Natural killer cell (primary cell): ENCODE data around the gene UGT1A3. TPM values are rescaled to one million over a fixed set of nuclear protein-coding genes. Genes with fewer than 3 reads are reported as not detected.

Source experiments
- ATAC-seq, 3 donors: fragments of 150-1000 bp in 2 of 3; fragments of 200-7000 bp in 1 of 3; cut with Tn5 transposase; 1 replicate in 1 of 3; 2 replicates in 2 of 3; pipeline ENCODE4 v1.10.0; 2021; ENCODE audit warnings: mild to moderate bottlenecking in 2 of 3, moderate library complexity in 2 of 3
- DNase-seq, 2 donors: peaks; one replicate each; pipeline versions ENCODE4 v3.0.0 to v3.0.0-alpha.2; 2013 to 2021; ENCODE audit warnings: mixed read lengths in 1 of 2
- H3K27ac ChIP-seq: one replicate; pipeline ENCODE4 v1.5.1; 2013; ENCODE audit warnings: mild to moderate bottlenecking, low read length
- H3K27me3 ChIP-seq: one replicate; pipeline ENCODE4 v1.6.1; 2013; ENCODE audit warnings: low read length; ENCODE audit not compliant: control insufficient read depth, insufficient read depth
- H3K36me3 ChIP-seq: one replicate; pipeline ENCODE4 v1.6.1; 2013; ENCODE audit warnings: low read length; ENCODE audit not compliant: control insufficient read depth, insufficient read depth
- H3K4me1 ChIP-seq: one replicate; pipeline ENCODE4 v1.6.1; 2013; ENCODE audit warnings: low read length; ENCODE audit not compliant: control insufficient read depth, insufficient read depth
- H3K4me3 ChIP-seq: one replicate; pipeline ENCODE4 v1.5.1; 2013; ENCODE audit warnings: low read length
- H3K9me3 ChIP-seq: one replicate; pipeline ENCODE4 v1.6.1; 2013; ENCODE audit warnings: low read length; ENCODE audit not compliant: control insufficient read depth, insufficient read depth
- H3K27ac Mint-ChIP-seq, 2 donors: one replicate each; pipeline ENCODE4 v1.8.0; 2022; ENCODE audit warnings: mild to moderate bottlenecking in 2 of 2, mixed read lengths in 2 of 2, moderate library complexity in 1 of 2
- H3K27me3 Mint-ChIP-seq, 2 donors: one replicate each; pipeline ENCODE4 v1.8.0; 2022; ENCODE audit warnings: low read depth in 2 of 2, mixed read lengths in 2 of 2
- H3K36me3 Mint-ChIP-seq: one replicate; pipeline ENCODE4 v1.8.0; 2022; ENCODE audit warnings: mixed read lengths
- H3K4me1 Mint-ChIP-seq, 2 donors: one replicate each; pipeline ENCODE4 v1.8.0; 2022; ENCODE audit warnings: mixed read lengths in 2 of 2
- H3K4me3 Mint-ChIP-seq: one replicate; pipeline ENCODE4 v1.8.0; 2022; ENCODE audit warnings: mild to moderate bottlenecking, moderate library complexity, mixed read lengths
- H3K9me3 Mint-ChIP-seq, 2 donors: one replicate each; pipeline ENCODE4 v1.8.0; 2022; ENCODE audit warnings: mixed read lengths in 2 of 2
- WGBS: methylation state at CpG from one replicate; pipeline ENCODE4 v1.1.7; 2013; ENCODE audit warnings: missing lambda C conversion rate; ENCODE audit not compliant: insufficient coverage; 5-methylcytosine and 5-hydroxymethylcytosine counted together
- intact Hi-C: fragments of 100-400 bp; cut with micrococcal nuclease; formaldehyde crosslinking; loops from one replicate; pipeline ENCODE4 v1.14.2; 2022
- total RNA-seq, 4 donors: library from RNA; stranded (reverse); fragments of 120-200 nt in 1 of 4; gene quantifications; one replicate each; pipeline versions ENCODE4 v1.2.3 to v1.2.4, GENCODE V29; 2013 to 2022
- TF ChIP-seq, protein P1 (sequence below): fragments of 200-600 bp; IDR thresholded peaks from one replicate; pipeline ENCODE4 v1.8.0; 2022; ENCODE audit warnings: antibody characterized with exemption

UGT1A3 gene
- total RNA-seq, 3 donors from 2014 or later (not counting 1 experiment from before 2014, with no cell fraction given): not detected

DNA sequence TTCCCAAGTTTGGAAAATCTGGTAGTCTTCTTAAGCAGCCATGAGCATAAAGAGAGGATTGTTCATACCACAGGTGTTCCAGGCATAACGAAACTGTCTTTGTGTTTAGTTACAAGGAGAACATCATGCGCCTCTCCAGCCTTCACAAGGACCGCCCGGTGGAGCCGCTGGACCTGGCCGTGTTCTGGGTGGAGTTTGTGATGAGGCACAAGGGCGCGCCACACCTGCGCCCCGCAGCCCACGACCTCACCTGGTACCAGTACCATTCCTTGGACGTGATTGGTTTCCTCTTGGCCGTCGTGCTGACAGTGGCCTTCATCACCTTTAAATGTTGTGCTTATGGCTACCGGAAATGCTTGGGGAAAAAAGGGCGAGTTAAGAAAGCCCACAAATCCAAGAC, 43.3 kb downstream of the UGT1A3 start:
- Mint-ChIP-seq H3K27me3 (peaks cover 22 to 55% of the 10 kb centered on the region in 2 donors), H3K36me3 (no peaks in the 10 kb centered on the region), H3K27ac (no peak overlapping the region), H3K9me3 (peaks cover 0 to 3% of the 10 kb centered on the region in 2 donors), H3K4me1 (no peaks in the 10 kb centered on the region), H3K4me3 (no peak overlapping the region)
- H3K36me3 ChIP-seq: no peaks in the 10 kb centered on the region
- H3K27me3 ChIP-seq: peaks cover 4% of the 10 kb centered on the region
- intact Hi-C loops: no loop called here
- no peak overlapping the region for H3K27ac ChIP-seq
- 91% methylated on average over 16 of the region's 16 CpGs for WGBS
- TF ChIP-seq, protein P1, sequence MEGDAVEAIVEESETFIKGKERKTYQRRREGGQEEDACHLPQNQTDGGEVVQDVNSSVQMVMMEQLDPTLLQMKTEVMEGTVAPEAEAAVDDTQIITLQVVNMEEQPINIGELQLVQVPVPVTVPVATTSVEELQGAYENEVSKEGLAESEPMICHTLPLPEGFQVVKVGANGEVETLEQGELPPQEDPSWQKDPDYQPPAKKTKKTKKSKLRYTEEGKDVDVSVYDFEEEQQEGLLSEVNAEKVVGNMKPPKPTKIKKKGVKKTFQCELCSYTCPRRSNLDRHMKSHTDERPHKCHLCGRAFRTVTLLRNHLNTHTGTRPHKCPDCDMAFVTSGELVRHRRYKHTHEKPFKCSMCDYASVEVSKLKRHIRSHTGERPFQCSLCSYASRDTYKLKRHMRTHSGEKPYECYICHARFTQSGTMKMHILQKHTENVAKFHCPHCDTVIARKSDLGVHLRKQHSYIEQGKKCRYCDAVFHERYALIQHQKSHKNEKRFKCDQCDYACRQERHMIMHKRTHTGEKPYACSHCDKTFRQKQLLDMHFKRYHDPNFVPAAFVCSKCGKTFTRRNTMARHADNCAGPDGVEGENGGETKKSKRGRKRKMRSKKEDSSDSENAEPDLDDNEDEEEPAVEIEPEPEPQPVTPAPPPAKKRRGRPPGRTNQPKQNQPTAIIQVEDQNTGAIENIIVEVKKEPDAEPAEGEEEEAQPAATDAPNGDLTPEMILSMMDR: no peak
- no peak for ATAC-seq
- H3K9me3 ChIP-seq: peaks cover 3% of the 10 kb centered on the region
- H3K4me1 ChIP-seq: no peaks in the 10 kb centered on the region
- DNase-seq: no peak
- H3K4me3 ChIP-seq: no peak overlapping the region

DNA sequence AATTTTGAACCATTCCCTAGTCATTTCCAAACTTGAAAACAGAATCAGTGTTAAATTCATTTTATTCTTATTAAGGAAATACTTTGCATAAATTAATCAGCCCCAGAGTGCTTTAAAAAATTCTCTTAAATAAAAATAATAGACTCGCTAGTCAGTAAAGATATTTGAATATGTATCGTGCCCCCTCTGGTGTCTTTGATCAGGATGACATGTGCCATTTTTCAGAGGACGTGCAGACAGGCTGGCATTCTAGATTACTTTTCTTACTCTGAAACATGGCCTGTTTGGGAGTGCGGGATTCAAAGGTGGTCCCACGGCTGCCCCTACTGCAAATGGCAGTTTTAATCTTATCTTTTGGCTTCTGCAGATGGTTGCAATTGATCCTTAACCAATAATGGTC, 43.7 kb downstream of the UGT1A3 start:
- Histone ChIP-seq H3K27ac (no peak overlapping the region), H3K4me3 (no peak overlapping the region), H3K4me1 (no peaks in the 10 kb centered on the region), H3K27me3 (peaks cover 1% of the 10 kb centered on the region), H3K9me3 (peaks cover 3% of the 10 kb centered on the region), H3K36me3 (no peaks in the 10 kb centered on the region)
- 78% methylated on average over 5 of the region's 5 CpGs for WGBS
- Mint-ChIP-seq H3K36me3 (no peaks in the 10 kb centered on the region), H3K27me3 (peaks cover 19 to 55% of the 10 kb centered on the region in 2 donors), H3K4me1 (no peaks in the 10 kb centered on the region), H3K9me3 (peaks cover 0 to 3% of the 10 kb centered on the region in 2 donors), H3K27ac (no peak overlapping the region), H3K4me3 (no peak overlapping the region)
- DNase-seq (no peak), ATAC-seq (no peak)
- TF ChIP-seq, protein P1: no peak
- intact Hi-C loops: no loop called here

DNA sequence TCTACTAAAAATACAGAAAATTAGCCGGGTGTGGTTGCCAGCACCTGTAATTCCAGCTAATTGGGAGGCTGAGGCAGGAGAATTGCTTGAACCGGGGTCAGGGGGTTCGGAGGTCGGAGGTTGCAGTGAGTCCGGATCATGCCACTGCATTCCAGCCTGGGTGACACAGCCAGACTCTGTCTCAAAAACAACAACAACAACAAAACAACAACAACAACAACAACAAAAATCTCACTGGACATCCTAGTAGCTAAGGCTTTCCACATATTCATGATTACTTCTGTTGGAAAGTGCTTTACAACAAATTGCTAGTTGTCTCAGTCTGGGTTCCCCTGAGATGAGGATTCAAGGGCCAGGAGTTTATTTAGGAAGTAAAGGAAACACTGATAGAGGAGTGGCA, 45.0 kb downstream of the UGT1A3 start:
- Histone ChIP-seq H3K27me3 (no peaks in the 10 kb centered on the region), H3K36me3 (no peaks in the 10 kb centered on the region), H3K4me3 (no peak overlapping the region), H3K9me3 (peaks cover 3% of the 10 kb centered on the region), H3K27ac (no peak overlapping the region), H3K4me1 (no peaks in the 10 kb centered on the region)
- Mint-ChIP-seq H3K27ac (no peak overlapping the region), H3K36me3 (no peaks in the 10 kb centered on the region), H3K4me1 (no peaks in the 10 kb centered on the region), H3K27me3 (peaks cover 20 to 48% of the 10 kb centered on the region in 2 donors), H3K4me3 (no peak overlapping the region), H3K9me3 (peaks cover 0 to 3% of the 10 kb centered on the region in 2 donors)
- 92% methylated on average over 5 of the region's 5 CpGs for WGBS
- TF ChIP-seq, protein P1: no peak
- intact Hi-C loops: no loop called here
- no peak for DNase-seq
- ATAC-seq: no peak

DNA sequence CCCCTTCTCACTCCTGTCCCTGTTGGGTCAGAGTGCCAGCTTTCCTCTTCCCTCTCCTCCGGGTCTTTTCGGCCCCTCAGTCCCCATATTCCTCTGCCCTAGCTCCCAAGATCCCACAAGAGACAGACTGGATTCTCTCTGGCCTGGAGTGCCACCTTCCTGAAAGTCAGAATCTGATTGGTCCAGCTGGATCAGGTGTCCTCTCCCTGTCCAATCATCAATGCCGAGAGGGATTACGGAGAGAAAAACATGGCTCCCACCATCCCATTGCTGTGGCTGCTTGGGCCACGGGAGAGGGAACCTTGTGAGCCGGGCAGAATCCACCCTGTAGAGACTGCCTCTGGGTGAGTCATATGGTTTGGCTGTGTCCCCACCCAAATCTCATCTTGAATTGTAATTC, 46.6 kb downstream of the UGT1A3 start:
- H3K27ac ChIP-seq: no peak overlapping the region
- Mint-ChIP-seq H3K4me1 (no peaks in the 10 kb centered on the region), H3K27ac (no peak overlapping the region), H3K4me3 (no peak overlapping the region), H3K9me3 (peaks cover 0 to 3% of the 10 kb centered on the region in 2 donors), H3K36me3 (no peaks in the 10 kb centered on the region), H3K27me3 (peaks cover 21 to 50% of the 10 kb centered on the region in 2 donors)
- H3K9me3 ChIP-seq: peaks cover 3% of the 10 kb centered on the region
- no peaks in the 10 kb centered on the region for H3K36me3 ChIP-seq
- WGBS: 91% methylated on average over 5 of the region's 6 CpGs
- intact Hi-C loops: no loop called here
- TF ChIP-seq, protein P1: no peak
- ATAC-seq (no peak), DNase-seq (no peak)
- no peaks in the 10 kb centered on the region for H3K27me3 ChIP-seq
- H3K4me1 ChIP-seq: no peaks in the 10 kb centered on the region
- H3K4me3 ChIP-seq: no peak overlapping the region
